GM18870 (cell line): ENCODE measurements around the gene ROR2.

Source experiments
- ATAC-seq: cut with Tn5 transposase; IDR thresholded peaks from one replicate; pipeline ENCODE4 v1.9.1; 2021; ENCODE audit warnings: moderate library complexity; ENCODE audit not compliant: unreplicated experiment

Gene ROR2

GRCh38 chr9:91694081-91694870 lies 255.8 kb downstream of the ROR2 start:
- no peak for ATAC-seq

GRCh38 chr9:91693226-91693625 lies 256.8 kb downstream of the ROR2 start:
- ATAC-seq = no peak

GRCh38 chr9:91690540-91691249 lies 259.3 kb downstream of the ROR2 start:
- no peak for ATAC-seq

DNA sequence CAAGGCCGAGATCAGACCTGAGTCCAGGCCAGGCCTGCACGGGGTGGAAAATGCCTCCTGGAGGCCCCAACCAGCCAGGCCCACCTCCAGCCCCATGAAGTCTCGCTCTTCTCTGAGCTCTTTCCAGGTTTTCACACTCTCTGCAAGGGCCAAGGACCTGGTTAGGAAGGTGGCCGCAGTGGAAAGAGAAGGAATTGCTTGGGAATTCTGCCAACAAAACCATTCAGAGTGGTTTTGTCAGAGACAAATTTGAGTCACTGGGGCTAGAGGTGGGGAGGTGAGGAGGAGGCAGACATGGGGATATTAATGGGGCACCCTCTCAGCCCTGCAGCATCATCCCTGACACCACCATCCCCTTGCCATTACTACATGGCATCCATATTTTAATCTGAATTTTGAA lies 261.0 kb downstream of the ROR2 start:
- no peak for ATAC-seq

DNA sequence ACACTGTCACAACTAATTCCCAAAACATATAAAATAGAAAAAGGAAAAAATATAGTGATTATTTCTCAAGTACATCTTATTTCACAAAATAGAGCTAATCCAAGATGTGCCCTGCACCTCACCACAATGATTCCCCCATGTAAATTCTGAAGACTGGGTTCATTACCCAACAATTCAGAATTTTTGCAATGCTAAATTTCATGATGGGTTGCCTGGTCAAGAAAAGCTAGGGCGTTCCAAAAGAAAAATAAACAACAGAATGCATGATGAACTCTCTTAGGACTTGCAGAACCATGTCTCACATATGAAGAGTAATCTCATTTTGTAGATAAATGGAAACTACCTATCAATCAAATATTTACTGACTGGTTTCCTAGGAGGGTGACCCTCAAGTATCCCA lies 266.8 kb downstream of the ROR2 start:
- no peak for ATAC-seq

DNA sequence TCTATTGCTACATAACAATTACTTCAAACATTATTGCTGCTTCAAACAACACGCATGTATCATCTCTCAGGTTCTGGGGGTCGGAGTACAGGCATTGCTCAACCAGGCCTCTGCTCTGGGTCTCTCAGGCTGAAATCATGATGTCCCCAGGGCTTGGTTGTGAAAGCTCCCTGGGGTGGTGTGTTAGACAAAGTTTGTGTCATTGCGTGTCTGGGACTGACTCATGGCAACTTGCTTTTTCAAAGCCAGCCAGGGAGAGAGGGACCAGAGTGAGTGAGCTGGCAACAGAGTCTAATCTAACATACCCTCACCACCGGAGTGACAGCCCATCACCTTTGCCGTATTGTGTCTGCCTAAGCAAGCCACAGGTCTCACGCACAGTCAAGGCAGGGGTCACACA lies 267.2 kb downstream of the ROR2 start:
- ATAC-seq = no peak

DNA sequence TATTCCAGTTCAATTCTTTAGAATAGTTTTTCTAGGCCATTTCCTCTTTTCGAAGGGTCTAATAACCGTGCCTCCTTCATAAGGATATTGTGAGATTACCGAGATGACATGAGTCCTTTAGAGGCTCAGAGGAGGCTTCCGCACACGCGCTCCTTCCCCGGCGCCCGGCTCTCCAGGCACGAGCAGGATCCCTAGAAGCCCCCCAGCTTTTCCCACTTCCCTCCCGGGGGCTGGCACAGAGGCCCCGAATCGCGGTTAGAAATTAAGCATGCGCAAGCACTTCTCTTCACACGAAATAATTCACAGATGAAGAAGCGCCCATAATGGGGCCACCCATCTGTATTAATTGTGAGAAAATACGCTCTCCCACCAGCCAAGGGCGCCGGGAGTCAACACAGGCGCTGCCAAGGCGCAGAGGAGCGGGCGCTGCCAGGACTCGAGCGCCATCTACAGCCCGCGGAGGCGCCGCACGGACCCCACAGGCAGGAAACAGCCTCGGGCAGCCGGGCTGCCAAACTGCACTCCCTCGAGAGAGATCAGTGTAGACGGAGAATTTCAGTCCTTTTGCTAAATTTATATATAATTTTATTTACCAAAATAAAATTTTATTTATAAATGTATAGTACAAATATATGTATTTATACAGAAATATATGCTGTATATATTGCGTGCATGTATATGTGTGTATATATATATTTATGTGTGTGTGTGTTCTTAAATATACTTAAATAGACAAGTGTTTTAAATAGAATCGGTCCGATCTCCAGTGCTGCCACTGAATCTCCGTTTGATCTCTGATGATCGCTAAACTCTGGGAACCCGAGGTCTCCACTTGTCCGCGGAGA lies 268.3 kb downstream of the ROR2 start:
- no peak for ATAC-seq

DNA sequence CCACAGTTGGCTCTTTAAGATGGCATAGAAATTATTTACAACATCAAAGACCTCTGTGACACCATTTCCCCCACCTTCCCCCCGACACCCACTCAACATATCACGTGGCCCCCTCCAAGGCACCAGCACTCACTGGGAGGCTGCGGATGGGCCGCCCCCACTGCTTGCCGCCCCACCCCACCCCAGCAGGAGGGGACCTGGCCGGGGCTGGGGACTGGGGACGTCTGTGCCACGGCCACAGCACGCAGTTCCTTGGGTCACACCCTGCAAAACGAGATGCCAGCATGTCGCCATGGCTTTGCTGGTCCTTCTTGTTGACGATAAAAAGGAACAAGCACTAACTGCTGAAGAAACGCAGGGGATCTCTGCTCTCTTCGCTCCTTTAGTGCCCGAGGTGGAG lies 269.0 kb downstream of the ROR2 start:
- ATAC-seq = no peak

GRCh38 chr9:91680106-91680505 lies 269.9 kb downstream of the ROR2 start:
- ATAC-seq = no peak

DNA sequence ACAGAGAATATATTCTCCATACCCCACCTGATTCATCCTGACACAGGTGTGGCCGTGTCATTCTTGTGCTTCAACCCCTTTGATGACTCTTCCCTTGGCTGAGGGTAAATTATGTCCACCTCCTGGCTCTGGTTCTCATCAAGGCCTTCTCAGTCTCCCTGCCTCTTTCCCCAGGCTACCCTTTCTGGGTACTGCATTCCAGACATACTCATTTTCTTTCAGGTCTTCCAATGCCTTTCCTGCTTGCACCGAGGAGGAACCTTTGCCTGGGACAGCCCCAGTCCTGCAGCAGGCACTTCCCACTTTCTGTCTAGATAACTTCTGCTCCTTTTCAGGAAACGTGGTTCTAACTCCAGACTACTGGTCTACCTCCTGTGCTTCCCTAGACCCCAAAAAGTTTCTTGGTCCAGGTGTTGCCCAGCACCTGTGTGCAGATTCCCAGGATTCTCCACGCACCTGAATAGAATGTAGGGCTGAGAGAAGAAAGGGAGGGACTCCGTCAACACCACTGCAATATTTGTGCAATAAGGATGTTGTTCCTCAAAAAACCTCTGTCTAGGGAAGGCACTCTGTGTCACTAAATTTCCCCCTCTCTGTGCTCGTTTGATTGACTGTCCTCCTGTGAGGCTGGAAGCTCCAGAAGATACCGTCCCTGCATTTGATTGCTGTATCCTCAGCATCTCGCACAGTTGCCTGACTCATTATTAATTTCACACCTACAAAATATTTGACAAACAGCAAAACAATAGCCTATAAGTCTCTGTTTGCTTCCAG lies 271.0 kb downstream of the ROR2 start:
- no peak for ATAC-seq

- ATAC-seq = no peak
These were observed 272.1 kb downstream of the ROR2 start for GRCh38 chr9:91677822-91678436.

- no peak for ATAC-seq
These were observed 272.7 kb downstream of the ROR2 start for GRCh38 chr9:91677331-91677730.

DNA sequence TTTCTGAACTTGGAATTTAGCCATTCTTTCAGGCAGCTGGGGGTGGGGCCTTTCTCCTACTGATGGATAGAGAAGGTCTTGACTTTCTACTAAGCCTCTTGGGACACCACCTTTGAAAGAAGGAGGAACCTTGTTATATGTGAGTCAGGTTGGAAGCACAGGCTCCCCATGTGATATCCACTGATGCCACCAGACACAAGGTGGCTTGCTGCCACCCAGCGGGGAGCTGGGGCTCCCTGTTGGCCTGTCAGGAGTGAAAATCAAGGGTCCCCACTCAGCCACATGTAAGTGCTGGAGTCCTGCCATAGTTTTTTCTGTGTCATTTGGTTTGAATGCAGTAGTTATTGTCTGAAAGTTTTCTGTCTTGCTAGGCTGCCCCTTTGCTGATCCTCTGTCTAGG lies 274.0 kb downstream of the ROR2 start:
- ATAC-seq = no peak

DNA sequence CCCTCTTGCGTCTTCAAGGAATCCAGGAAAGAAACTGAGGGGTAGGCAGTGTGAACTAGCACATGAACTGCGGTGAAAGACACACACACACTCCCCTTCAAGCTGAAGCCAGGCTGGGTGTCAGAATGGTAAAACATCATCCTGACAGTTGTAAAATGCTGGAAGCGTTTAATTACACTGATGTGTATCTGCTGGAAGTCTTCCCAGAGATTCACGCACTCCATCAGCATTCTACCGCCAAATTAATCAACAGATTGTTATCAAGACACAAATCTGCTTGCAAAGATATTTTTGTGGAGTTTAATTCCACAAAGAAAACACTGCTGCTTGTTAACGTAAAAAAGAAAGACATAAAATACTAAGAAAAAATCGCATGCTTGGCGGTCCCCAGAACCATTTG lies 285.4 kb downstream of the ROR2 start:
- ATAC-seq = no peak

- no peak for ATAC-seq
These were observed 286.2 kb downstream of the ROR2 start for GRCh38 chr9:91663858-91664257.

- ATAC-seq = no peak
These were observed 288.6 kb downstream of the ROR2 start for GRCh38 chr9:91661451-91661850.

DNA sequence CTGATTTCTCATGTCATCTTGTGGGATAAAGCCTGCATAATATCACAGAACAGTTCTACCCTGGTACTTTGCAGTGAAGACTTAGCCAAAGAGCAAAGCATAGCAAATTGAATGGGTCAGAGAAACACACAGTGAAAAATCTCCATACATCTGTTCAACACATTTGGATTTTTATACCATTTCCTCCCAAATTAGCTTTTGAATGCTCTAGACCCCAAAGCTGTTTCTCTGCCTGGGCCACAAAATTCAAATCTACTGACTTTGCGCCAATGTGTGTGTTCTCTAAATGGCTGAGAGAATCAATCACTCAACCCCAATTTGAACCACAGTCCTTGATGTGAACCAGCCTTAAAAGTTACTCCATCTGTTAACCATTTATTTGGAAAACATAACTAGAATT lies 289.5 kb downstream of the ROR2 start:
- ATAC-seq = no peak

- no peak for ATAC-seq
These were observed 290.2 kb downstream of the ROR2 start for GRCh38 chr9:91659529-91660495.

GRCh38 chr9:91658513-91659105 lies 291.4 kb downstream of the ROR2 start:
- no peak for ATAC-seq
